Activated T-cell treated with anti-CD3 and anti-CD28 coated beads, Interleukin-2, amount 50 U/mL, for 72 hours (primary cell): ENCODE measurements around the gene LDLRAD4. TPM values are rescaled to one million over a fixed set of nuclear protein-coding genes. Genes with fewer than 3 reads are reported as not detected.
"Not testable (repeated sequence)": the region's sequence is repeated elsewhere in the genome, so short reads cannot be mapped to it uniquely, and the experiment has no call there.

Experiments used
- ATAC-seq, 2 donors: fragments of 150-1000 bp; cut with Tn5 transposase; replicated peaks in 1 of 2; 2 replicates each; pipeline ENCODE4 v1.10.0; 2021; ENCODE audit warnings: moderate library complexity in 2 of 2, mild to moderate bottlenecking in 1 of 2
- DNase-seq, 2 donors: peaks; one replicate each; pipeline ENCODE4 v3.0.0; 2021 to 2022; ENCODE audit warnings: mixed read lengths in 1 of 2
- H3K27ac Mint-ChIP-seq: one replicate; pipeline ENCODE4 v1.8.0; 2022; ENCODE audit warnings: mild to moderate bottlenecking, moderate library complexity, mixed read lengths
- H3K27me3 Mint-ChIP-seq: one replicate; pipeline ENCODE4 v1.8.0; 2022; ENCODE audit warnings: low read depth, mixed read lengths
- H3K36me3 Mint-ChIP-seq, 2 donors: one replicate each; pipeline ENCODE4 v1.8.0; 2022; ENCODE audit warnings: mixed read lengths in 2 of 2, mild to moderate bottlenecking in 1 of 2; ENCODE audit not compliant: insufficient read depth in 2 of 2
- H3K4me1 Mint-ChIP-seq: one replicate; pipeline ENCODE4 v1.8.0; 2022; ENCODE audit warnings: low read depth, mixed read lengths
- H3K4me3 Mint-ChIP-seq, 2 donors: one replicate each; pipeline ENCODE4 v1.8.0; 2022; ENCODE audit warnings: mild to moderate bottlenecking in 2 of 2, mixed read lengths in 2 of 2, moderate library complexity in 2 of 2
- H3K9me3 Mint-ChIP-seq, 2 donors: one replicate each; pipeline ENCODE4 v1.8.0; 2022; ENCODE audit warnings: mixed read lengths in 2 of 2
- total RNA-seq, 2 donors: library from RNA; stranded (reverse); gene quantifications; one replicate each; pipeline ENCODE4 v1.2.3, GENCODE V29; 2022

The LDLRAD4 gene
- total RNA-seq, 2 donors from 2014 or later = 46.0 to 47.2 TPM

GRCh38 chr18:13261661-13262357 lies 43.2 kb downstream of the LDLRAD4 start:
- H3K4me3 Mint-ChIP-seq = peak overlapping the region; percentile 50 to 78
- peaks cover 4% of the 10 kb centered on the region for H3K27me3 Mint-ChIP-seq
- ATAC-seq (no peak), DNase-seq (no peak)
- no peak overlapping the region for H3K27ac Mint-ChIP-seq
- H3K36me3 Mint-ChIP-seq = peaks cover 0 to 5% of the 10 kb centered on the region in 2 donors
- no peaks in the 10 kb centered on the region for H3K9me3 Mint-ChIP-seq
- H3K4me1 Mint-ChIP-seq = peaks cover 54% of the 10 kb centered on the region

- DNase-seq, H3K27ac Mint-ChIP-seq, H3K4me3 Mint-ChIP-seq, H3K9me3 Mint-ChIP-seq, ATAC-seq, H3K27me3 Mint-ChIP-seq, H3K36me3 Mint-ChIP-seq: not testable (repeated sequence)
- H3K4me1 Mint-ChIP-seq = peaks cover 59% of the 10 kb centered on the region
These were observed 43.8 kb downstream of the LDLRAD4 start for GRCh38 chr18:13262358-13262680.

GRCh38 chr18:13262839-13263691 lies 44.5 kb downstream of the LDLRAD4 start:
- Mint-ChIP-seq H3K4me1 (peaks cover 66% of the 10 kb centered on the region), H3K36me3 (peaks cover 0 to 5% of the 10 kb centered on the region in 2 donors), H3K4me3 (peak overlapping the region in 1 of 2 donors; percentile 49), H3K27me3 (peaks cover 4% of the 10 kb centered on the region), H3K9me3 (no peaks in the 10 kb centered on the region), H3K27ac (no peak overlapping the region)
- ATAC-seq (no peak), DNase-seq (no peak)

GRCh38 chr18:13264091-13265007 lies 45.8 kb downstream of the LDLRAD4 start:
- H3K4me1 Mint-ChIP-seq = peaks cover 79% of the 10 kb centered on the region
- no peak for DNase-seq
- H3K36me3 Mint-ChIP-seq = peaks cover 0 to 5% of the 10 kb centered on the region in 2 donors
- H3K4me3 Mint-ChIP-seq = peak overlapping the region in 1 of 2 donors; percentile 93
- ATAC-seq = no peak
- H3K9me3 Mint-ChIP-seq = no peaks in the 10 kb centered on the region
- H3K27ac Mint-ChIP-seq = peak overlapping the region; percentile 94
- H3K27me3 Mint-ChIP-seq = peaks cover 4% of the 10 kb centered on the region

- Mint-ChIP-seq H3K4me1 (peaks cover 82% of the 10 kb centered on the region), H3K4me3 (peak overlapping the region; percentile 90 to 93), H3K27ac (peak overlapping the region; percentile 94), H3K36me3 (peaks cover 0 to 5% of the 10 kb centered on the region in 2 donors), H3K27me3 (peaks cover 4% of the 10 kb centered on the region), H3K9me3 (no peaks in the 10 kb centered on the region)
- ATAC-seq (peak; percentile 75 to 78), DNase-seq (peak; percentile 78 to 89)
These were observed 46.7 kb downstream of the LDLRAD4 start for GRCh38 chr18:13265008-13265910.

- Mint-ChIP-seq H3K27ac (peak overlapping the region; percentile 94), H3K36me3 (peaks cover 0 to 5% of the 10 kb centered on the region in 2 donors), H3K27me3 (peaks cover 4% of the 10 kb centered on the region), H3K9me3 (no peaks in the 10 kb centered on the region), H3K4me1 (peaks cover 82% of the 10 kb centered on the region), H3K4me3 (peak overlapping the region; percentile 90 to 93)
- ATAC-seq (peak; percentile 8 to 11), DNase-seq (peak in 1 of 2 donors; percentile 31)
These were observed 47.3 kb downstream of the LDLRAD4 start for GRCh38 chr18:13265911-13266217.

- Mint-ChIP-seq H3K4me1 (peaks cover 81% of the 10 kb centered on the region), H3K27me3 (peaks cover 4% of the 10 kb centered on the region), H3K27ac (peak overlapping the region; percentile 94), H3K4me3 (peak overlapping the region; percentile 90 to 93), H3K9me3 (no peaks in the 10 kb centered on the region), H3K36me3 (peaks cover 0 to 5% of the 10 kb centered on the region in 2 donors)
- ATAC-seq (peak; percentile 72 to 78), DNase-seq (peak; percentile 74 to 79)
These were observed 47.9 kb downstream of the LDLRAD4 start for GRCh38 chr18:13266218-13267100.

- DNase-seq (peak; percentile 38 to 48), ATAC-seq (peak; percentile 29 to 31)
- Mint-ChIP-seq H3K27me3 (peaks cover 4% of the 10 kb centered on the region), H3K9me3 (no peaks in the 10 kb centered on the region), H3K36me3 (peaks cover 0 to 5% of the 10 kb centered on the region in 2 donors), H3K27ac (peak overlapping the region; percentile 94), H3K4me3 (peak overlapping the region; percentile 90 to 93), H3K4me1 (peaks cover 80% of the 10 kb centered on the region)
These were observed 48.9 kb downstream of the LDLRAD4 start for GRCh38 chr18:13267431-13267873.

- ATAC-seq (no peak), DNase-seq (no peak)
- Mint-ChIP-seq H3K27me3 (peaks cover 4% of the 10 kb centered on the region), H3K27ac (peak overlapping the region; percentile 45), H3K36me3 (peaks cover 1 to 5% of the 10 kb centered on the region in 2 donors), H3K4me1 (peaks cover 89% of the 10 kb centered on the region), H3K9me3 (no peaks in the 10 kb centered on the region), H3K4me3 (peak overlapping the region; percentile 90 to 93)
These were observed 49.8 kb downstream of the LDLRAD4 start for GRCh38 chr18:13268158-13269012.

GRCh38 chr18:13269013-13269280 lies 50.4 kb downstream of the LDLRAD4 start:
- DNase-seq (no peak), ATAC-seq (no peak)
- Mint-ChIP-seq H3K9me3 (no peaks in the 10 kb centered on the region), H3K27ac (no peak overlapping the region), H3K4me3 (peak overlapping the region; percentile 90 to 93), H3K36me3 (peaks cover 2 to 5% of the 10 kb centered on the region in 2 donors), H3K27me3 (peaks cover 4% of the 10 kb centered on the region), H3K4me1 (peaks cover 94% of the 10 kb centered on the region)
